WTC11 (cell line): Measurements from ENCODE around the gene CPT2.

Experiments used
- ETV6 ChIP-seq: sonication (generic); formaldehyde crosslinking; IDR thresholded peaks from 2 replicates; pipeline ENCODE4 v1.8.1; 2022; ENCODE audit warnings: mild to moderate bottlenecking, missing genetic modification reagents
- HMGA2 ChIP-seq: fragments of 250-450 bp; sonication (Bioruptor Pico); IDR thresholded peaks from 2 replicates; pipeline ENCODE4 v1.4.0; 2021; ENCODE audit warnings: mild to moderate bottlenecking, moderate library complexity
- NFYB ChIP-seq: sonication (generic); formaldehyde crosslinking; conservative IDR thresholded peaks from 2 replicates; pipeline ENCODE4 v1.8.0; 2022; ENCODE audit warnings: low read depth, missing genetic modification reagents
- ZNF671 ChIP-seq: fragments of 250-450 bp; sonication (Bioruptor Pico); IDR thresholded peaks from 2 replicates; pipeline ENCODE4 v1.8.0; 2021; ENCODE audit warnings: mild to moderate bottlenecking
- TF ChIP-seq, protein P1 (sequence below): fragments of 200-600 bp; IDR thresholded peaks from 2 replicates; pipeline ENCODE4 v1.8.0; 2022; ENCODE audit warnings: antibody characterized with exemption
- TF ChIP-seq, protein P2 (sequence below): sonication (generic); formaldehyde crosslinking; IDR thresholded peaks from 2 replicates; pipeline ENCODE4 v1.8.1; 2022; ENCODE audit warnings: low read depth, mild to moderate bottlenecking, moderate library complexity, missing genetic modification reagents, borderline replicate concordance
- TF ChIP-seq, protein P3 (sequence below): sonication (generic); formaldehyde crosslinking; IDR thresholded peaks from 2 replicates; pipeline ENCODE4 v1.8.1; 2022; ENCODE audit warnings: low read depth, missing genetic modification reagents, borderline replicate concordance
- TF ChIP-seq, protein P4 (sequence below): sonication (generic); formaldehyde crosslinking; IDR thresholded peaks from 2 replicates; pipeline ENCODE4 v1.8.1; 2023; ENCODE audit warnings: mild to moderate bottlenecking, missing genetic modification reagents

DNA sequence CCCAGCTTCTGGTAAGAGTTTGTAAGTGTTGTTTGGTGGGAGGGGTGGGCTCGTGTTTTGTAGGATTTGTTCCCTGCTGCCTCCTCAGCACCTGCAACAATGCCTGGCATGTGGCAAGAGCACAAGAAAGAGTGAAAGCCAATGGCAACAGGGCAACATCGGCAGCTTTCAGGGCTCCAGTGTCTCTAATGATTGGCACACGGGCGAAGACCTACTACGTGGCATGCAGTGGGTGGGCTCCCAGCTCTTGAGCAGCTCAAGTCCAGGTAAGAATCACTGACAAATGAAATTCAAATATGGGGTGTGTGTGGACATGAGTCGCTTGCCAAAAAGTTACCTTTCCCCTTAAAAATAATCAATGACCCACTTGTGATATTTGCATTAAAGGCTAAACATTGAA lies 30.3 kb upstream of the CPT2 start:
- TF ChIP-seq ETV6 (no peak), HMGA2 (CRISPR knock-in tag) (no peak), NFYB (CRISPR knock-in tag) (no peak), ZNF671 (CRISPR knock-in tag) (no peak)
- TF ChIP-seq, protein P1, sequence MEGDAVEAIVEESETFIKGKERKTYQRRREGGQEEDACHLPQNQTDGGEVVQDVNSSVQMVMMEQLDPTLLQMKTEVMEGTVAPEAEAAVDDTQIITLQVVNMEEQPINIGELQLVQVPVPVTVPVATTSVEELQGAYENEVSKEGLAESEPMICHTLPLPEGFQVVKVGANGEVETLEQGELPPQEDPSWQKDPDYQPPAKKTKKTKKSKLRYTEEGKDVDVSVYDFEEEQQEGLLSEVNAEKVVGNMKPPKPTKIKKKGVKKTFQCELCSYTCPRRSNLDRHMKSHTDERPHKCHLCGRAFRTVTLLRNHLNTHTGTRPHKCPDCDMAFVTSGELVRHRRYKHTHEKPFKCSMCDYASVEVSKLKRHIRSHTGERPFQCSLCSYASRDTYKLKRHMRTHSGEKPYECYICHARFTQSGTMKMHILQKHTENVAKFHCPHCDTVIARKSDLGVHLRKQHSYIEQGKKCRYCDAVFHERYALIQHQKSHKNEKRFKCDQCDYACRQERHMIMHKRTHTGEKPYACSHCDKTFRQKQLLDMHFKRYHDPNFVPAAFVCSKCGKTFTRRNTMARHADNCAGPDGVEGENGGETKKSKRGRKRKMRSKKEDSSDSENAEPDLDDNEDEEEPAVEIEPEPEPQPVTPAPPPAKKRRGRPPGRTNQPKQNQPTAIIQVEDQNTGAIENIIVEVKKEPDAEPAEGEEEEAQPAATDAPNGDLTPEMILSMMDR = no peak
- TF ChIP-seq, protein P2, sequence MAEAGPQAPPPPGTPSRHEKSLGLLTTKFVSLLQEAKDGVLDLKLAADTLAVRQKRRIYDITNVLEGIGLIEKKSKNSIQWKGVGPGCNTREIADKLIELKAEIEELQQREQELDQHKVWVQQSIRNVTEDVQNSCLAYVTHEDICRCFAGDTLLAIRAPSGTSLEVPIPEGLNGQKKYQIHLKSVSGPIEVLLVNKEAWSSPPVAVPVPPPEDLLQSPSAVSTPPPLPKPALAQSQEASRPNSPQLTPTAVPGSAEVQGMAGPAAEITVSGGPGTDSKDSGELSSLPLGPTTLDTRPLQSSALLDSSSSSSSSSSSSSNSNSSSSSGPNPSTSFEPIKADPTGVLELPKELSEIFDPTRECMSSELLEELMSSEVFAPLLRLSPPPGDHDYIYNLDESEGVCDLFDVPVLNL (CRISPR knock-in tag) = no peak
- TF ChIP-seq, protein P3, sequence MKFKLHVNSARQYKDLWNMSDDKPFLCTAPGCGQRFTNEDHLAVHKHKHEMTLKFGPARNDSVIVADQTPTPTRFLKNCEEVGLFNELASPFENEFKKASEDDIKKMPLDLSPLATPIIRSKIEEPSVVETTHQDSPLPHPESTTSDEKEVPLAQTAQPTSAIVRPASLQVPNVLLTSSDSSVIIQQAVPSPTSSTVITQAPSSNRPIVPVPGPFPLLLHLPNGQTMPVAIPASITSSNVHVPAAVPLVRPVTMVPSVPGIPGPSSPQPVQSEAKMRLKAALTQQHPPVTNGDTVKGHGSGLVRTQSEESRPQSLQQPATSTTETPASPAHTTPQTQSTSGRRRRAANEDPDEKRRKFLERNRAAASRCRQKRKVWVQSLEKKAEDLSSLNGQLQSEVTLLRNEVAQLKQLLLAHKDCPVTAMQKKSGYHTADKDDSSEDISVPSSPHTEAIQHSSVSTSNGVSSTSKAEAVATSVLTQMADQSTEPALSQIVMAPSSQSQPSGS = no peak
- TF ChIP-seq, protein P4, sequence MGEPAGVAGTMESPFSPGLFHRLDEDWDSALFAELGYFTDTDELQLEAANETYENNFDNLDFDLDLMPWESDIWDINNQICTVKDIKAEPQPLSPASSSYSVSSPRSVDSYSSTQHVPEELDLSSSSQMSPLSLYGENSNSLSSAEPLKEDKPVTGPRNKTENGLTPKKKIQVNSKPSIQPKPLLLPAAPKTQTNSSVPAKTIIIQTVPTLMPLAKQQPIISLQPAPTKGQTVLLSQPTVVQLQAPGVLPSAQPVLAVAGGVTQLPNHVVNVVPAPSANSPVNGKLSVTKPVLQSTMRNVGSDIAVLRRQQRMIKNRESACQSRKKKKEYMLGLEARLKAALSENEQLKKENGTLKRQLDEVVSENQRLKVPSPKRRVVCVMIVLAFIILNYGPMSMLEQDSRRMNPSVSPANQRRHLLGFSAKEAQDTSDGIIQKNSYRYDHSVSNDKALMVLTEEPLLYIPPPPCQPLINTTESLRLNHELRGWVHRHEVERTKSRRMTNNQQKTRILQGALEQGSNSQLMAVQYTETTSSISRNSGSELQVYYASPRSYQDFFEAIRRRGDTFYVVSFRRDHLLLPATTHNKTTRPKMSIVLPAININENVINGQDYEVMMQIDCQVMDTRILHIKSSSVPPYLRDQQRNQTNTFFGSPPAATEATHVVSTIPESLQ (CRISPR knock-in tag) = no peak
